Measurements from ENCODE around the gene DDC.

The DDC gene

DNA sequence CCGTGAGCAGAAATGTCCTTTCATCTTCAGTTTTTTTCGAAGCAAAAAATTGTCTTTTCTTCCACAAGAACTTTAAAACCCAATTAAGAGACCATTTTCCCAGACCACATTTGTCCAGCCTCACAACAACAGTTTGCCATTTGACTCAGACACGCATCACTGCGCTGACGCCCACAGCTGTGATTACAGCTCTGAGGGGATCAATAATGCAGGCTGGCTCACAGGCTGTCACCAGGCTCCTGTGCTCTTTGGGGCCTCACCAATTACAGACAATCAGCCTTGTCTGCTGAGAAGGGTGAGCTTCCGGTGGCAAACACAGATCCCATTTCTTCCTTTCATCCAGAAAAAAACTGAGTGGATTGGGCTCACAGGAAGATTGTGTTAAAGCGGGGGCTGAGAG, 33.3 kb downstream of the DDC start:
- Histone ChIP-seq H4K91ac (ENCODE audit: low read depth, low read length) (peak overlapping the region; percentile 31), H3K9ac (ENCODE audit: low read length) (no peak overlapping the region), H3K4me3 (ENCODE audit: low read depth, low read length) (no peak overlapping the region), H3K9me3 (ENCODE audit: insufficient read depth, low read depth, low read length) (peaks cover 5% of the 10 kb centered on the region), H3K18ac (ENCODE audit: low read length) (no peak overlapping the region), H3K27ac (ENCODE audit: low read depth, low read length) (no peak overlapping the region), H2BK5ac (ENCODE audit: low read depth, low read length, poor library complexity) (no peak overlapping the region), H2AFZ (ENCODE audit: insufficient read depth, low read length, poor library complexity) (no peak overlapping the region), H3K4me1 (ENCODE audit: control insufficient read depth in 1 of 2, insufficient read depth in 2 of 2, low read length in 2 of 2) (peaks cover 9 to 19% of the 10 kb centered on the region in 2 experiments), H4K12ac (ENCODE audit: low read depth, low read length) (no peak overlapping the region), H3K23ac (ENCODE audit: low read length) (no peak overlapping the region), H3K27me3 (ENCODE audit: insufficient read depth, low read length) (no peaks in the 10 kb centered on the region), H3K4ac (ENCODE audit: low read depth, low read length) (no peak overlapping the region), H3K79me2 (ENCODE audit: control insufficient read depth, insufficient read depth, low read length, poor library complexity) (no peaks in the 10 kb centered on the region), H4K8ac (ENCODE audit: low read depth, low read length) (peak overlapping the region; percentile 5), H3K79me1 (ENCODE audit: low read length) (peaks cover 3% of the 10 kb centered on the region), H3K36me3 (ENCODE audit: control insufficient read depth in 1 of 2, insufficient read depth in 2 of 2, low read length in 2 of 2) (no peaks in the 10 kb centered on the region), H3K4me2 (ENCODE audit: low read length) (no peak overlapping the region), H3K14ac (ENCODE audit: low read length) (no peak overlapping the region), H2BK120ac (ENCODE audit: insufficient read depth, low read length, poor library complexity) (no peak overlapping the region), H2AK5ac (ENCODE audit: low read length) (no peak overlapping the region), H2BK12ac (ENCODE audit: low read length) (no peak overlapping the region)
- DNase-seq: no peak
- WGBS (ENCODE audit: extremely low coverage, insufficient coverage, insufficient read length): no CpG with 5 or more reads among the region's 7 CpGs

DNA sequence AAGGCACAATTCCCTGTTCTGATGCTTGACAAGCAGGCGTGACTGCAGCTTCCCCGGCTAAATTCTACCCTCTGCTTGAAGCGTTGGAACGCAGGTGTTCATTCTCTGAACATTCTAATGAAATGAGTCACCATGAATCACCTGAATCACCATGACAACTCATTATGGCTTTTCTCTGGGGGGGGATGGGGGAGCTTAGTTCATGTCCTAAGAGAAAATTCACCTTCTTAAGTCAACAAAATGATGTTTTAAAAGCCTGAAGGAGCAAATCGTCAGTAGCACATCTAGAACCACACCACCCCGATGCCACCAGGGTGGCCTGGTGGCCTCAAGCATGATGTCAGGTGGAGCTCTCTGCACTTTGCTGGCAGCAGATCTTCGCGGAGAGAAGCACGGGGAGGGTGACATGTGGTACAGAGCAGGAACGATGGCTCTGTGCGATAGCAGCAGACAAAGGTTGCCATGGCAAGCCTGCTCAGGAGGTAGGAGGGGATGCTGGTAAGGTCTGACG, 33.7 kb downstream of the DDC start:
- Histone ChIP-seq H3K18ac (ENCODE audit: low read length) (no peak overlapping the region), H3K4me1 (ENCODE audit: control insufficient read depth in 1 of 2, insufficient read depth in 2 of 2, low read length in 2 of 2) (peaks cover 9 to 19% of the 10 kb centered on the region in 2 experiments), H3K4me3 (ENCODE audit: low read depth, low read length) (no peak overlapping the region), H3K79me1 (ENCODE audit: low read length) (peaks cover 3% of the 10 kb centered on the region), H3K9ac (ENCODE audit: low read length) (peak overlapping the region; percentile 3), H2BK5ac (ENCODE audit: low read depth, low read length, poor library complexity) (no peak overlapping the region), H3K23ac (ENCODE audit: low read length) (no peak overlapping the region), H2AK5ac (ENCODE audit: low read length) (no peak overlapping the region), H2BK120ac (ENCODE audit: insufficient read depth, low read length, poor library complexity) (no peak overlapping the region), H3K27ac (ENCODE audit: low read depth, low read length) (no peak overlapping the region), H3K36me3 (ENCODE audit: control insufficient read depth in 1 of 2, insufficient read depth in 2 of 2, low read length in 2 of 2) (no peaks in the 10 kb centered on the region), H4K12ac (ENCODE audit: low read depth, low read length) (no peak overlapping the region), H3K79me2 (ENCODE audit: control insufficient read depth, insufficient read depth, low read length, poor library complexity) (no peaks in the 10 kb centered on the region), H3K27me3 (ENCODE audit: insufficient read depth, low read length) (no peaks in the 10 kb centered on the region), H3K14ac (ENCODE audit: low read length) (no peak overlapping the region), H3K4me2 (ENCODE audit: low read length) (peak overlapping the region; percentile 48), H3K4ac (ENCODE audit: low read depth, low read length) (no peak overlapping the region), H3K9me3 (ENCODE audit: insufficient read depth, low read depth, low read length) (peaks cover 5% of the 10 kb centered on the region), H2AFZ (ENCODE audit: insufficient read depth, low read length, poor library complexity) (no peak overlapping the region), H4K91ac (ENCODE audit: low read depth, low read length) (no peak overlapping the region), H4K8ac (ENCODE audit: low read depth, low read length) (no peak overlapping the region), H2BK12ac (ENCODE audit: low read length) (no peak overlapping the region)
- peak; percentile 90 to 93 for DNase-seq
- WGBS (ENCODE audit: extremely low coverage, insufficient coverage, insufficient read length): no CpG with 5 or more reads among the region's 12 CpGs

DNA sequence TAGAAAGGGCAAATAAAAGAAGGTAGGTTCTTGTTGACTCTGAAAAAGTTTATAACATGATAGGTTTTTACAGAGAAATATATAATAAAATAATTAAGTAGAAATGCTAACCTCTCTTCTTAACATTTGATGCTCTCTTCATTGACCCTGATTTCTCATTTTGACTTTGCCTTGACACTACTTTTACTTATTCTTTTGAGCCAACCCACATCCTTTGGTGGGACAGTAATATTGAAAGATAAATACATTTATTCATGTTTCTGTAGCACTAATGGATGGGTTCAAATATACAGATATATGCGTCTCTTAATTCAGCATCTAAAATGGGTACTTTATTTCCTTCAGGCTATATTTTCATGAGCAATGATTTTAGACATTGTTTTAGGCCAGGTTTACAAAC, 34.4 kb downstream of the DDC start:
- H3K4me1 ChIP-seq (ENCODE audit: control insufficient read depth in 1 of 2, insufficient read depth in 2 of 2, low read length in 2 of 2): peaks cover 9 to 19% of the 10 kb centered on the region in 2 experiments
- no peak overlapping the region for H2BK12ac ChIP-seq (ENCODE audit: low read length)
- H3K9ac ChIP-seq (ENCODE audit: low read length): no peak overlapping the region
- H3K27me3 ChIP-seq (ENCODE audit: insufficient read depth, low read length): no peaks in the 10 kb centered on the region
- no peak for DNase-seq
- no peak overlapping the region for H2BK5ac ChIP-seq (ENCODE audit: low read depth, low read length, poor library complexity)
- peaks cover 3% of the 10 kb centered on the region for H3K79me1 ChIP-seq (ENCODE audit: low read length)
- peak overlapping the region; percentile 31 for H4K91ac ChIP-seq (ENCODE audit: low read depth, low read length)
- H3K36me3 ChIP-seq (ENCODE audit: control insufficient read depth in 1 of 2, insufficient read depth in 2 of 2, low read length in 2 of 2): no peaks in the 10 kb centered on the region
- no peaks in the 10 kb centered on the region for H3K79me2 ChIP-seq (ENCODE audit: control insufficient read depth, insufficient read depth, low read length, poor library complexity)
- H3K14ac ChIP-seq (ENCODE audit: low read length): no peak overlapping the region
- H4K8ac ChIP-seq (ENCODE audit: low read depth, low read length): no peak overlapping the region
- H2AK5ac ChIP-seq (ENCODE audit: low read length): no peak overlapping the region
- H3K23ac ChIP-seq (ENCODE audit: low read length): no peak overlapping the region
- peaks cover 5% of the 10 kb centered on the region for H3K9me3 ChIP-seq (ENCODE audit: insufficient read depth, low read depth, low read length)
- no peak overlapping the region for H3K4me3 ChIP-seq (ENCODE audit: low read depth, low read length)
- H2BK120ac ChIP-seq (ENCODE audit: insufficient read depth, low read length, poor library complexity): no peak overlapping the region
- no peak overlapping the region for H3K4me2 ChIP-seq (ENCODE audit: low read length)
- no peak overlapping the region for H4K12ac ChIP-seq (ENCODE audit: low read depth, low read length)
- no peak overlapping the region for H2AFZ ChIP-seq (ENCODE audit: insufficient read depth, low read length, poor library complexity)
- no peak overlapping the region for H3K4ac ChIP-seq (ENCODE audit: low read depth, low read length)
- no peak overlapping the region for H3K18ac ChIP-seq (ENCODE audit: low read length)
- no peak overlapping the region for H3K27ac ChIP-seq (ENCODE audit: low read depth, low read length)
- WGBS (ENCODE audit: extremely low coverage, insufficient coverage, insufficient read length): no CpG with 5 or more reads among the region's 1 CpG

DNA sequence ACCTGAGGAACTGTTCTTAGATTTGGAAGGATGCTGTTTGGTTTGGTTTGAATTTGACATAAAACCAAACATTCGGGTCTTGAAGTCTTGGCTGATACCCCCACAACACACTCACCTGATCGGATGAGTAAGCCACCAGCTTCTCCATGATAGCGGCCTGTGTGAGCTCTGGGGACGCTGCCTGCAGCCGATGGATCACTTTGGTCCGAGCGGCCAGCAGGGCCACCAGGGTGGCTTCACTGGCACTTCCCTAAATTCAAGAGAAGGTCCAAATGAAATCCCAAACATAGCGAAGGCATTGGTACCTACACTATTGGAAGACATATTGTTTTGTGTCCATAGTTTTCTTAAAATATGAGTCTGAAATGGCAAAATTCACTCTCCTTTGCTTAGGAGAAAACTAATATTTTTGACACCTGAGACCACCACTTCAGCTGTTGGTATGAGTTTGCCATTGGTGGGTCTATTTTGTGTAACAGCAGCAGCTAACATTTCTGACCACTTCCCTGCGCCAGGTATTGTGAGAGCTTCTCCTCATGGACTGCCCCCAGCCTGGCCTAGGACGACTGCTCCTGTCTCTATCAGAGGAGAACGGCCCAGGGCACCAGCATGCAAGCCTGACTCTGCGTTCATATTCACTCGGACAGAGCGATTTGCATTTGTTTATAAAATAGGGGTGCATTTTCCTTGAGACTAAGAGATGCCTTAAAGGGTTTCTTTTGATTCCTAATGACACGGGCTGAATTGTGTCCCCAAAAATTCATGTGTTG, 35.9 kb downstream of the DDC start:
- H2BK12ac ChIP-seq (ENCODE audit: low read length): peak overlapping the region; percentile 62
- no peak overlapping the region for H2BK5ac ChIP-seq (ENCODE audit: low read depth, low read length, poor library complexity)
- H3K79me2 ChIP-seq (ENCODE audit: control insufficient read depth, insufficient read depth, low read length, poor library complexity): no peaks in the 10 kb centered on the region
- no peak overlapping the region for H2BK120ac ChIP-seq (ENCODE audit: insufficient read depth, low read length, poor library complexity)
- no peaks in the 10 kb centered on the region for H3K27me3 ChIP-seq (ENCODE audit: insufficient read depth, low read length)
- H3K9me3 ChIP-seq (ENCODE audit: insufficient read depth, low read depth, low read length): peaks cover 2% of the 10 kb centered on the region
- no peak overlapping the region for H3K14ac ChIP-seq (ENCODE audit: low read length)
- no peak overlapping the region for H3K27ac ChIP-seq (ENCODE audit: low read depth, low read length)
- H2AK5ac ChIP-seq (ENCODE audit: low read length): no peak overlapping the region
- peaks cover 9 to 15% of the 10 kb centered on the region in 2 experiments for H3K4me1 ChIP-seq (ENCODE audit: control insufficient read depth in 1 of 2, insufficient read depth in 2 of 2, low read length in 2 of 2)
- no peak overlapping the region for H4K8ac ChIP-seq (ENCODE audit: low read depth, low read length)
- H3K23ac ChIP-seq (ENCODE audit: low read length): no peak overlapping the region
- no peak overlapping the region for H4K12ac ChIP-seq (ENCODE audit: low read depth, low read length)
- no CpG with 5 or more reads among the region's 15 CpGs for WGBS (ENCODE audit: extremely low coverage, insufficient coverage, insufficient read length)
- H2AFZ ChIP-seq (ENCODE audit: insufficient read depth, low read length, poor library complexity): no peak overlapping the region
- H4K91ac ChIP-seq (ENCODE audit: low read depth, low read length): no peak overlapping the region
- H3K36me3 ChIP-seq (ENCODE audit: control insufficient read depth in 1 of 2, insufficient read depth in 2 of 2, low read length in 2 of 2): no peaks in the 10 kb centered on the region
- no peak overlapping the region for H3K4ac ChIP-seq (ENCODE audit: low read depth, low read length)
- H3K18ac ChIP-seq (ENCODE audit: low read length): no peak overlapping the region
- no peak overlapping the region for H3K4me2 ChIP-seq (ENCODE audit: low read length)
- peak in 1 of 2 donors; percentile 53 for DNase-seq
- no peak overlapping the region for H3K4me3 ChIP-seq (ENCODE audit: low read depth, low read length)
- peaks cover 3% of the 10 kb centered on the region for H3K79me1 ChIP-seq (ENCODE audit: low read length)
- no peak overlapping the region for H3K9ac ChIP-seq (ENCODE audit: low read length)

Measured in trophoblast cell (in vitro differentiated cells and primary cell).